Sigmoid colon (tissue), 7 donors: ENCODE measurements around the gene CAMK1D. TPM values are rescaled to one million over a fixed set of nuclear protein-coding genes. Genes with fewer than 3 reads are reported as not detected.
"Not testable (repeated sequence)": the region's sequence is repeated elsewhere in the genome, so short reads cannot be mapped to it uniquely, and the experiment has no call there.

Source experiments
- DNase-seq: peaks from one replicate; pipeline ENCODE4 v3.0.0-alpha.2; 2019
- H3K27ac ChIP-seq, 4 donors: fragments of 200-600 bp; sonication (generic); one replicate each; pipeline ENCODE4 v1.5.1; 2016 to 2019; ENCODE audit warnings: mild to moderate bottlenecking in 1 of 4
- H3K27me3 ChIP-seq, 3 donors: fragments of 200-600 bp; sonication (generic); one replicate each; pipeline ENCODE4 v1.5.1; 2019; ENCODE audit warnings: mild to moderate bottlenecking in 1 of 3
- H3K36me3 ChIP-seq, 4 donors: fragments of 200-600 bp; sonication (generic); one replicate each; pipeline ENCODE4 v1.5.1; 2016 to 2019
- H3K4me1 ChIP-seq, 4 donors: fragments of 200-600 bp; sonication (generic); one replicate each; pipeline ENCODE4 v1.5.1; 2017 to 2019
- H3K4me3 ChIP-seq, 4 donors: fragments of 200-600 bp; sonication (generic); one replicate each; pipeline ENCODE4 v1.5.1; 2017 to 2019; ENCODE audit warnings: mild to moderate bottlenecking in 2 of 4, moderate library complexity in 1 of 4
- H3K9me3 ChIP-seq, 4 donors: fragments of 200-600 bp in 3 of 4; sonication (generic) in 3 of 4; one replicate each; pipeline versions ENCODE4 v1.5.1 to v1.6.1; 2013 to 2019
- EP300 ChIP-seq, 4 donors: sonication (generic); formaldehyde crosslinking; IDR thresholded peaks; one replicate each; pipeline ENCODE4 v1.6.1; 2017; ENCODE audit warnings: antibody characterized with exemption in 4 of 4
- POLR2A ChIP-seq, 2 donors: fragments of 450-650 bp; IDR thresholded peaks; one replicate each; pipeline ENCODE4 v1.6.1; 2016; ENCODE audit warnings: antibody characterized with exemption in 2 of 2, mild to moderate bottlenecking in 2 of 2, moderate library complexity in 2 of 2
- POLR2AphosphoS5 ChIP-seq, 4 donors: sonication (generic); formaldehyde crosslinking; IDR thresholded peaks; one replicate each; pipeline ENCODE4 v1.6.1; 2017; ENCODE audit warnings: antibody characterized with exemption in 4 of 4
- WGBS, 2 donors: extraction: QIAGEN DNeasy Blood & Tissue Kit; methylation state at CpG; one replicate each; pipeline ENCODE4 v1.1.7; 2013; 5-methylcytosine and 5-hydroxymethylcytosine counted together
- intact Hi-C: fragments of 100-400 bp; cut with DNase I; formaldehyde crosslinking; loops from one replicate; pipeline ENCODE4 v1.15.1; 2023
- polyA plus RNA-seq, 3 donors: library from polyadenylated mRNA; stranded (reverse); fragments of 200-250 nt; gene quantifications; one replicate each; pipeline ENCODE4 v1.2.3, GENCODE V29; 2013
- total RNA-seq, 4 donors: library from RNA; depleted of rRNA; stranded (reverse); fragments of >200 nt; gene quantifications; one replicate each; pipeline ENCODE4 v1.1.0, GENCODE V29; 2016
- TF ChIP-seq, protein P1 (sequence below), 4 experiments: fragments of 450-650 bp in 3 of 4; fragments of 200-600 bp in 1 of 4; IDR thresholded peaks; one replicate each; pipeline ENCODE4 v1.5.1; 2016 to 2019; ENCODE audit warnings: antibody characterized with exemption in 4 of 4, mild to moderate bottlenecking in 3 of 4, moderate library complexity in 2 of 4
- donor health status: healthy with polysubstance abuse.
- donor health status: Bipolar disorder and iron deficiency.
- donor health status: healthy.

Gene CAMK1D
- total and polyA plus RNA-seq, 7 donors: 7.2 to 11.5 (median 8.6) TPM

DNA sequence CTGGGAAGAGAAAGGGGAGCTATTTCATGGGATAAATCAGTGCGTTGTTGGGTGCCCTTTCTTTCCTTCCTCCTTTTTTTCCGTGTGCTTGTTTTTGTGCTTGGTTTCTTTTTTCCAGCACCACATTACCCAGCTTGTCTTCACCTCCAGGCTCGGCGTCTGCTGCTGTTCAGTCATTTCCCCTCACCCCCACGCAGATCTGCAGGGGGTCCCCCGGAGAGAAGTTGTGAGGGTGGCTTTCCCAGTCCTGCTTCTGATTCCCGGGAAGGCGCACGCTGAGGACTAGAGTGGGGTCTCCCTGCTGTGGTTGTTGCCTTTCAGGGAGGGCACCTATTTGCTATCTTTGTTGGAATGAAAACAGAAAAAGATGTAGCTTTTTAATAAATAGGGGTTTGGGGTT, 1.6 kb downstream of the CAMK1D start:
- Histone ChIP-seq H3K4me1 (peaks cover 0 to 22% (median 16%) of the 10 kb centered on the region in 4 donors), H3K27ac (peak overlapping the region; percentile 93 to 97 (median 95))
- TF ChIP-seq, protein P1, sequence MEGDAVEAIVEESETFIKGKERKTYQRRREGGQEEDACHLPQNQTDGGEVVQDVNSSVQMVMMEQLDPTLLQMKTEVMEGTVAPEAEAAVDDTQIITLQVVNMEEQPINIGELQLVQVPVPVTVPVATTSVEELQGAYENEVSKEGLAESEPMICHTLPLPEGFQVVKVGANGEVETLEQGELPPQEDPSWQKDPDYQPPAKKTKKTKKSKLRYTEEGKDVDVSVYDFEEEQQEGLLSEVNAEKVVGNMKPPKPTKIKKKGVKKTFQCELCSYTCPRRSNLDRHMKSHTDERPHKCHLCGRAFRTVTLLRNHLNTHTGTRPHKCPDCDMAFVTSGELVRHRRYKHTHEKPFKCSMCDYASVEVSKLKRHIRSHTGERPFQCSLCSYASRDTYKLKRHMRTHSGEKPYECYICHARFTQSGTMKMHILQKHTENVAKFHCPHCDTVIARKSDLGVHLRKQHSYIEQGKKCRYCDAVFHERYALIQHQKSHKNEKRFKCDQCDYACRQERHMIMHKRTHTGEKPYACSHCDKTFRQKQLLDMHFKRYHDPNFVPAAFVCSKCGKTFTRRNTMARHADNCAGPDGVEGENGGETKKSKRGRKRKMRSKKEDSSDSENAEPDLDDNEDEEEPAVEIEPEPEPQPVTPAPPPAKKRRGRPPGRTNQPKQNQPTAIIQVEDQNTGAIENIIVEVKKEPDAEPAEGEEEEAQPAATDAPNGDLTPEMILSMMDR (IDR thresholded peaks at IDR 0.05): no peak
- TF ChIP-seq POLR2AphosphoS5 (IDR thresholded peaks at IDR 0.05): no peak
- no peak for TF ChIP-seq POLR2A (IDR thresholded peaks at IDR 0.05)
- TF ChIP-seq EP300 (IDR thresholded peaks at IDR 0.05): no peak

DNA sequence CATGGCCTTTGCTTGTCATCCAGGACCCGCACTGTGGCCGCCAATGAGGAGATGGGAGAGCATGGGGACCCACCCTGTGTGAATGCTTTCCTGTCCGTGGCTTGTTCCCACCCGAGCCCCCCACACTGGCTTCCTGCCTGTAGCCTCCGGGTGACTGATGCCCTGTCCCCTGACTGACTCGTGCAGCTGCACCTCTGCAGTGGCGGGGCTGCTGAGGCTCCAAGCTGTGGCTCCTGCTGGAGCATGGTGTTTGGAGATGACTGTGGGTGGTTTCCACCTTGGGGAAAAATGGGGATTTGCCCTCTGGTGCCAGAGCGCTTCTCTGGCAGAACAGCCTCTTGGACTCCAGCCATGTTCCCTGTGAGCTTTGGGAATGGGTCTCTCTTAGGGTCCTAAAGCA, 2.1 kb downstream of the CAMK1D start:
- no peak for TF ChIP-seq EP300 (IDR thresholded peaks at IDR 0.05)
- no peak for TF ChIP-seq POLR2A (IDR thresholded peaks at IDR 0.05)
- TF ChIP-seq, protein P1 (IDR thresholded peaks at IDR 0.05): no peak
- no peak for TF ChIP-seq POLR2AphosphoS5 (IDR thresholded peaks at IDR 0.05)
- WGBS, 2 donors: 42 to 60% methylated on average over 8 of the region's 8 CpGs
- H3K27ac ChIP-seq: peak overlapping the region in 3 of 4 donors; percentile 93 to 97 (median 95)

More for the DNA sequence above, 1.6 kb downstream of the CAMK1D start:
- DNase-seq: no peak
- no peaks in the 10 kb centered on the region for H3K36me3 ChIP-seq
- 16 to 23% methylated on average over 9 of the region's 9 CpGs for WGBS, 2 donors
- no peaks in the 10 kb centered on the region for H3K27me3 ChIP-seq
- H3K9me3 ChIP-seq: no peaks in the 10 kb centered on the region
- peak overlapping the region; percentile 85 to 96 (median 90) for H3K4me3 ChIP-seq
- intact Hi-C loops: no loop called here

DNA sequence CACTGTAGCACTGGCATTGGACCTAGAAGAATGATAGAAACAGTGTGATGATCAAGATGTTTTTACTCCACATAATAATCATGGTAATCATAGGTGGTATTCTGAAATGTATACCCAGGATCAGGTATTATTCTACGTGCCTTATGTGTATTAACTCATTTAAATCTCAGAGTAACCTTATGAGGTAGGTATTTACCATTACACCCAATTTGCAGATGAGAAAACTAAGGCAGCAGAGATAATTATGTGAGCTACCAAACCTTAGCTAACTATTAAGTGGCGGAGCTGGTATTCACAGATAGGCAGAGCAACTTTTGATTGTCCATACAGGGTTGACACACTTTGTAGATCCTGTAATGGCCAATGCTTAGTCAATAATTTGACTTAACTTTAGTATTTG, 2.5 kb downstream of the CAMK1D start:
- Histone ChIP-seq H3K27ac (peak overlapping the region in 3 of 4 donors; percentile 93 to 97 (median 95)), H3K27me3 (no peaks in the 10 kb centered on the region), H3K4me1 (peaks cover 0 to 22% (median 16%) of the 10 kb centered on the region in 4 donors), H3K4me3 (no peak overlapping the region), H3K36me3 (no peaks in the 10 kb centered on the region), H3K9me3 (no peaks in the 10 kb centered on the region)
- 74 to 98% methylated on average over 2 of the region's 2 CpGs for WGBS, 2 donors
- intact Hi-C loops: no loop called here
- TF ChIP-seq EP300 (IDR thresholded peaks at IDR 0.05) (no peak), POLR2AphosphoS5 (IDR thresholded peaks at IDR 0.05) (no peak), POLR2A (IDR thresholded peaks at IDR 0.05) (no peak)
- TF ChIP-seq, protein P1 (IDR thresholded peaks at IDR 0.05): no peak
- no peak for DNase-seq

More for the DNA sequence above, 2.1 kb downstream of the CAMK1D start:
- Histone ChIP-seq H3K27me3 (no peaks in the 10 kb centered on the region), H3K4me3 (peak overlapping the region in 2 of 4 donors; percentile 94 to 96), H3K9me3 (no peaks in the 10 kb centered on the region), H3K4me1 (peaks cover 0 to 22% (median 16%) of the 10 kb centered on the region in 4 donors), H3K36me3 (no peaks in the 10 kb centered on the region)
- intact Hi-C loops: no loop called here
- DNase-seq: peak; percentile 67

DNA sequence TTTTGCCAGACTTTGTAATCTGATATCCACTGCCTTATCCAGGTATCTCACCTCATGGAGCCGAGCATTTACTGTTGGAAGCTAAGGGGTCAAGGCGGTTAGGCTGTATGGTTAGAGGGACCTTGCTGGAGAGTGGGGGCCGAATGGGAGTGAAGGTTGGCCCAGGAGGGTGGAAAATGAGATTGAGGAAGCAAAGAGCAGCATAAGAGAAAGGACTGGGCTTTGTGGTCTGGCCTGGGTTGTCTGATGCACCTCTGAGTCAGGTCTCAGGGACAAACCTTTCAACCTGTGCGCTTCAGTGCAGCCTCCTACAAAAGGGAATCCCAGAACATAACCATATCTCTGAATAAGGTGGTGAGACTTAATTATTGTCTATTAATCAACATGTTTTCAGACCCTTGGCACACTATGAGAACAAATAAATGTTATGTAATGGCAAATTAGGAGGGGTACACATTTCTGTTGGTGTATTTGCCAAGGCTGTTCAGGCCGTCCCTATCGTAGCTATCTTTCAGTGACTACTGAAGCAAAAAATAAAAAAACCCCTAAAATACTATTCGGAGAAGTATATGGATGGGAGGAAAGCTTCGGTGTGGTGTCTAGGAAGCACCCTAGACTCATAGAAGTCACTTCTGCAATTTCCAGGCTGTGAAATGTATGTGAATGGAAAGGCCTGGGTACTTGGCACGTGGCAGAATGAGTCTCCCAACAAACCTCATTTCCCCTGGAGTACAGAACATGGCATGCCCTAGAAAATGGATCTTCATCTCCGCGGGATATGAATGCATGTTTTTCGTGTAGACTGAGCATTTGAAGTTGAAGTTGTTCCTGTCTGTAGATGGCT, 4.3 kb downstream of the CAMK1D start:
- Histone ChIP-seq H3K36me3 (no peaks in the 10 kb centered on the region), H3K4me3 (no peak overlapping the region), H3K27ac (peak overlapping the region in 2 of 4 donors; percentile 4 to 39), H3K4me1 (peaks cover 0 to 19% (median 13%) of the 10 kb centered on the region in 4 donors), H3K27me3 (no peaks in the 10 kb centered on the region), H3K9me3 (no peaks in the 10 kb centered on the region)
- WGBS, 2 donors: 86 to 93% methylated on average over 12 of the region's 12 CpGs
- DNase-seq: no peak
- TF ChIP-seq, protein P1 (IDR thresholded peaks at IDR 0.05): no peak
- TF ChIP-seq POLR2A (IDR thresholded peaks at IDR 0.05) (no peak), EP300 (IDR thresholded peaks at IDR 0.05) (no peak), POLR2AphosphoS5 (IDR thresholded peaks at IDR 0.05) (no peak)
- intact Hi-C loops: no loop called here

DNA sequence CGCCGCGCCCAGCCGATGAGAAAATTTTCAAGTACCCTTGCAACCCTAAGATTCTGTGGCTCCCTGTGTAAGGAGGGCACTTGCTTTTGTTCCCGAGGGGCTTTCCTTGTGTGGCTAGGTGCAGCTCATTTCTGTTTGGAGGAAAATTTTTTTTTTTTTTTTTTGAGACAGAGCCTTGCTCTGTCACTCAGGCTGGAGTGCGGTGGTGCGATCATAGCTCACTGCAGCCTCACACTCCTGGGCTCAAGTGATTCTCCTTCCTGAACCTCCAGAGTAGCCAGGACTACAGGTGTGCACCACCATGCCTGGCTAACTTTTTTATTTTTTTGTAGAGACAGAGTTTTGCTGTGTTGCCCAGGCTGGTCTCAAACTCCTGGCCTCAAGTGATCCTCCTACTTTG, 5.3 kb downstream of the CAMK1D start:
- WGBS, 2 donors: 89 to 96% methylated on average over 7 of the region's 7 CpGs
- H3K36me3 ChIP-seq, H3K4me3 ChIP-seq, H3K27me3 ChIP-seq, H3K9me3 ChIP-seq, DNase-seq, H3K27ac ChIP-seq, intact Hi-C loops: not testable (repeated sequence)
- peaks cover 0 to 27% (median 22%) of the 10 kb centered on the region in 4 donors for H3K4me1 ChIP-seq
